Stomach smooth muscle (tissue), 2 donors: ENCODE data around the gene DLGAP3.
A peak's percentile ranks its signal among the peaks of the same experiment; 100 is the strongest.

ENCODE experiments used
- H3K27ac ChIP-seq: one replicate; pipeline ENCODE4 v1.7.0; 2013; ENCODE audit warnings: mild to moderate bottlenecking, low read length, inconsistent platforms
- H3K27me3 ChIP-seq, 2 donors: one replicate each; pipeline ENCODE4 v1.7.0; 2013; ENCODE audit warnings: low read length in 2 of 2; ENCODE audit not compliant: insufficient read depth in 2 of 2, control insufficient read depth in 1 of 2
- H3K36me3 ChIP-seq, 2 donors: one replicate each; pipeline ENCODE4 v1.7.0; 2013; ENCODE audit warnings: low read length in 2 of 2; ENCODE audit not compliant: control insufficient read depth in 2 of 2, insufficient read depth in 2 of 2
- H3K4me1 ChIP-seq: one replicate; pipeline ENCODE4 v1.7.0; 2013; ENCODE audit warnings: low read length; ENCODE audit not compliant: control insufficient read depth, insufficient read depth
- H3K4me3 ChIP-seq, 2 donors: one replicate each; pipeline ENCODE4 v1.7.0; 2013; ENCODE audit warnings: low read length in 2 of 2
- H3K9ac ChIP-seq, 2 donors: one replicate each; pipeline ENCODE4 v1.7.0; 2013; ENCODE audit warnings: low read length in 2 of 2, mild to moderate bottlenecking in 1 of 2
- H3K9me3 ChIP-seq, 2 donors: one replicate each; pipeline ENCODE4 v1.7.0; 2013; ENCODE audit warnings: low read length in 2 of 2; ENCODE audit not compliant: control insufficient read depth in 2 of 2
- donor health status: healthy.
- donor health status: Pancreatic carcinoma.

The DLGAP3 gene

GRCh38 chr1:34867415-34867814, 62.0 kb downstream of the DLGAP3 start:
- Histone ChIP-seq H3K9ac (no peak overlapping the region), H3K27me3 (peaks cover 0 to 2% of the 10 kb centered on the region in 2 donors), H3K36me3 (no peaks in the 10 kb centered on the region), H3K9me3 (no peaks in the 10 kb centered on the region), H3K27ac (no peak overlapping the region), H3K4me1 (peaks cover 19% of the 10 kb centered on the region), H3K4me3 (no peak overlapping the region)

GRCh38 chr1:34866762-34867109, 62.7 kb downstream of the DLGAP3 start:
- Histone ChIP-seq H3K9ac (peak overlapping the region; percentile 70 to 84), H3K4me3 (peak overlapping the region; percentile 64 to 81), H3K36me3 (no peaks in the 10 kb centered on the region)

GRCh38 chr1:34865981-34866761, 63.3 kb downstream of the DLGAP3 start:
- Histone ChIP-seq H3K27me3 (no peaks in the 10 kb centered on the region), H3K9me3 (no peaks in the 10 kb centered on the region), H3K4me1 (peaks cover 19% of the 10 kb centered on the region), H3K27ac (peak overlapping the region; percentile 53), H3K9ac (peak overlapping the region; percentile 70 to 84), H3K4me3 (peak overlapping the region; percentile 64 to 81), H3K36me3 (no peaks in the 10 kb centered on the region)

More at GRCh38 chr1:34866762-34867109, 62.7 kb downstream of the DLGAP3 start:
- no peak overlapping the region for H3K27ac ChIP-seq
- no peaks in the 10 kb centered on the region for H3K9me3 ChIP-seq
- H3K27me3 ChIP-seq = peaks cover 0 to 2% of the 10 kb centered on the region in 2 donors
- H3K4me1 ChIP-seq = peaks cover 19% of the 10 kb centered on the region

- Histone ChIP-seq H3K36me3 (no peaks in the 10 kb centered on the region), H3K9ac (peak overlapping the region; percentile 70 to 84), H3K27ac (peak overlapping the region; percentile 53)
These were observed 63.9 kb downstream of the DLGAP3 start for GRCh38 chr1:34865573-34865972.

GRCh38 chr1:34864759-34865158, 64.7 kb downstream of the DLGAP3 start:
- Histone ChIP-seq H3K4me1 (peaks cover 19% of the 10 kb centered on the region), H3K27me3 (no peaks in the 10 kb centered on the region), H3K9ac (no peak overlapping the region), H3K9me3 (no peaks in the 10 kb centered on the region), H3K27ac (no peak overlapping the region), H3K4me3 (no peak overlapping the region), H3K36me3 (no peaks in the 10 kb centered on the region)

More at GRCh38 chr1:34865573-34865972, 63.9 kb downstream of the DLGAP3 start:
- no peaks in the 10 kb centered on the region for H3K9me3 ChIP-seq
- H3K4me3 ChIP-seq = peak overlapping the region; percentile 64 to 81
- H3K27me3 ChIP-seq = no peaks in the 10 kb centered on the region
- peaks cover 19% of the 10 kb centered on the region for H3K4me1 ChIP-seq

- peaks cover 25% of the 10 kb centered on the region for H3K4me1 ChIP-seq
- no peaks in the 10 kb centered on the region for H3K27me3 ChIP-seq
- no peak overlapping the region for H3K27ac ChIP-seq
- no peaks in the 10 kb centered on the region for H3K9me3 ChIP-seq
- H3K9ac ChIP-seq = no peak overlapping the region
- no peak overlapping the region for H3K4me3 ChIP-seq
- H3K36me3 ChIP-seq = no peaks in the 10 kb centered on the region
These were observed 65.9 kb downstream of the DLGAP3 start for GRCh38 chr1:34863501-34863900.

GRCh38 chr1:34859446-34860200, 69.8 kb downstream of the DLGAP3 start, which contains the start of gene SMIM12:
Gene SMIM12 (minus strand): TSS chr1:34859749. CDS start chr1:34855977, 3,772 bp downstream.
- H3K36me3 ChIP-seq = peaks cover 8 to 9% of the 10 kb centered on the region in 2 donors
- peaks cover 14% of the 10 kb centered on the region for H3K4me1 ChIP-seq
- peak within 1 kb of the TSS; percentile 99 for H3K9ac ChIP-seq
- no peaks in the 10 kb centered on the region for H3K9me3 ChIP-seq
- H3K4me3 ChIP-seq = peak within 1 kb of the TSS; percentile 100
- no peaks in the 10 kb centered on the region for H3K27me3 ChIP-seq
- H3K27ac ChIP-seq = peak within 1 kb of the TSS; percentile 84

- Histone ChIP-seq H3K9ac (peak overlapping the region; percentile 99), H3K27ac (peak overlapping the region; percentile 84), H3K27me3 (no peaks in the 10 kb centered on the region), H3K9me3 (no peaks in the 10 kb centered on the region), H3K36me3 (peaks cover 9 to 13% of the 10 kb centered on the region in 2 donors), H3K4me3 (peak overlapping the region; percentile 100), H3K4me1 (peaks cover 14% of the 10 kb centered on the region)
These were observed 70.5 kb downstream of the DLGAP3 start for GRCh38 chr1:34858901-34859445.

- Histone ChIP-seq H3K27me3 (no peaks in the 10 kb centered on the region), H3K9ac (no peak overlapping the region), H3K36me3 (peaks cover 11 to 16% of the 10 kb centered on the region in 2 donors), H3K4me3 (no peak overlapping the region), H3K27ac (no peak overlapping the region), H3K9me3 (no peaks in the 10 kb centered on the region), H3K4me1 (peaks cover 22% of the 10 kb centered on the region)
These were observed 72.8 kb downstream of the DLGAP3 start for GRCh38 chr1:34856697-34857096.

- H3K36me3 ChIP-seq = peaks cover 17% of the 10 kb centered on the region in 2 donors
- peaks cover 12% of the 10 kb centered on the region for H3K4me1 ChIP-seq
- no peaks in the 10 kb centered on the region for H3K27me3 ChIP-seq
- H3K9me3 ChIP-seq = no peaks in the 10 kb centered on the region
- peak overlapping the region; percentile 80 for H3K27ac ChIP-seq
- peak overlapping the region; percentile 40 to 58 for H3K9ac ChIP-seq
- H3K4me3 ChIP-seq = no peak overlapping the region
These were observed 76.7 kb downstream of the DLGAP3 start for GRCh38 chr1:34852677-34853217.
